ELF-1 (cell line): ENCODE data around the gene OSBPL6.
"Not testable (repeated sequence)": the region's sequence is repeated elsewhere in the genome, so short reads cannot be mapped to it uniquely, and the experiment has no call there.

Experiments used
- DNase-seq: peaks from one replicate; pipeline ENCODE4 v3.0.0-alpha.2; 2016; ENCODE audit warnings: low read depth, low spot score

OSBPL6 gene

GRCh38 chr2:178198441-178198840 is 4.1 kb downstream of the OSBPL6 start:
- not testable (repeated sequence) for DNase-seq

GRCh38 chr2:178199334-178199733 is 5.0 kb downstream of the OSBPL6 start:
- DNase-seq: no peak

DNA sequence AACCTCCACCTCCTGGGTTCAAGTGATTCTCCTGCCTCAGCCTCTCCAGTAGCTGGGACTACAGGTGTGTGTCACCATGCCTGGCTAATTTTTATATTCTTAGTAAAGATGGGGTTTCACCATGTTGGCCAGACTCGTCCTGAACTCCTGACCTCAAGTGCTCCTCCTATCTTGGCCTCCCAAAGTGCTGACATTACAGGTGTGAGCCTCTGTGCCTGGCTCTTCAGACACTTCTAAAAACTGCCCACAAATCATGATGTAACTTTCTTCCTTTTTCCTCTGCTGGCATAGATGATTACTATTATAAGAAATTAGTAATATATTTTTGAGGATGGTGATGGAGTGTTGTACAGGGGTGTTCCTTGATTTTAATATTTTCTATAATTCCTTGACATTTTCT is 6.0 kb downstream of the OSBPL6 start:
- DNase-seq: no peak

DNA sequence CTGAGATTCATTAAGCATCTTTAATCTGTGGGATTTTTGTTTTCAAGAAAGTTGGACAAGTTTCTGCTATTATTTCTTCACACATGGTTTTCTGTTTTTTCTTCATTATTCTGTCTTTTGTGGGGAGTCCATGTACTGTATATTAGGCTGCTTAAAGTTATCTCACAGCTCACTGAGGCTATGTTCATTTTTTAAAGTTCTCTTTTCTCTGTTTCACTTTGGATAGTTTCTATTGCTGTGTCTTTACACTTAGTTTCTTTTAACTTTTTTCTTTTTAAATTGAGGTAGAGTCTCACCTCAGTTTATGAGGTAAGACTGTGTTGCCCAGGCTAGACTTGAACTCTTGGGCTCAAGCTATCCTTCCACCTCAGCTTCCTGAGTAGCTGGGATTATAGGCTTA is 8.6 kb downstream of the OSBPL6 start:
- no peak for DNase-seq

DNA sequence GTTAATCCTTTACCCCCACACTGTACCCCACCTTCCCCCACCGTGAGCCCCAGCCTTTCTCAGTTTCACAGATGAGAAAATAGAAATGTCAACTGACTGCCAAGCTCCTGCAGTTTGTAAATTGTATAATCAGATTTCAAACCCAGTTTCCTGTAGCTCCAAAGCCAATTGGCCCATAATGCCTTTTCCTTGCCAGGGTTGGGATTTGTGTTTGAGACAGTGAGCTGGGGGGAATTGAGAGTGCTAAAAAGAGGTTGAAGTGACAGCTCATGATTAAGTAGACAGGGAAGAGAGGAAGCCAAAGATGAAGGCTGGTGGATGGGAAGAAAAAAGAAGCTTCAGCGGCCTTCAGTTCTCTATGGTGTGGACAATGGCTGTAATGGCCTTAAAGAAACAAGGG is 10.7 kb downstream of the OSBPL6 start:
- no peak for DNase-seq

GRCh38 chr2:178205853-178206521 is 11.7 kb downstream of the OSBPL6 start:
- DNase-seq: no peak

DNA sequence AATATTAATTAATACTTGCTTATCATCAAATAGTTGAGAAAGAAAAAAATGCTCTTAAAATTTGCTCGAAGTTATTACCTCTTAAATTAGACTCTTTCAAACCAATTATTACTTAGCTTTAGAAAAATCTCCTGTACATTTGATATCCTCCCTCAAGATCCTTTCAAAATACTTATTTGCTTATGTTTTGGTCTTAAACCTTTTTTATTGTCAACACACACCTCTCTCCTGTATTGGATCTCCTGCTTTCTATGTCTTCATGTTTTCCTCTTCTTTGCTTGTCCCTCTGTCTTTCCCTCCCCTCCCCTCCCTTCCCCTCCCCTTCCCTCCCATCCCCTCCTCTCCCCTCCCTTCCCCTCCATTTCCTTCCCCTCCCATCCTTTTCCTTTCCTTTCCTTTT is 14.0 kb downstream of the OSBPL6 start:
- DNase-seq: no peak

- no peak for DNase-seq
Measured at GRCh38 chr2:178208817-178209216, 14.5 kb downstream of the OSBPL6 start.

DNA sequence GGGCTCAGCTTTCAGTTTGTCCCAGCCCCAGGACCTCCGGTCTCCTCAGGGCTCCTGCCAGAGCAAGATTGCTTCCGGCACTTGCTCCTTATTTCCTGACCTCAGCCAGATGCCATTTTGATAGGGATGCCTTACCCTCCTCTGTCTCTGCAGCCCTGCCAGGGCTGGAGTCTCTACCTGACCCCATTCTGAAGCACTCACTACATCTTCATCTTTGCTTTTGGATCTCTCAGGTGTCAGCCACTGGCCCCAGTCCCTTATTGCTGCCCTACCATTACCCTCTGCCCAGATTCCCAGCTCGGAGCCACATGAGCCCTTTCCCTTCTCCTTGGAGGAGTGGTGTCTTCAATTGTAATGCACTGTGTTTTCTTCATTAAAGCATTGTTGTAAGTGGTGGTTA is 17.1 kb downstream of the OSBPL6 start:
- DNase-seq: peak; percentile 67

DNA sequence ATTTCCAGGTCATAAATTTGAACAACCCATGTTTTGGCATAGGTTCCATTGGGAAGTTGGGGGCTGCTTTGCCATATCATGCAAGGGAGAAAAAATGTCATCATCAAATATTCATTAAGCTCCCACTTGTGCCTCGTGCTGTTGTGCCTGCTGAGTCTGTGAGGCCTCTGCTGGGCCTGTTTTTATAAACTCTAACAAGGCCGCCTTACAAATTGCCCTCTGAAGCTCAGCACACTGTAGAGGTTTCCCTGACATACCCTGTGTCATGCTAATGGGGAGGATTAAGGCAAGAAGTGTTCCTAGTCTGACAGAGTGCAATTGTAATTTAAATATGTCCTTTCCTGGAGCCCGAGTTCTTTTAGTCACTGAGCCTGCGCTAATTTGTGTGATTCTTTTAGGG is 17.6 kb downstream of the OSBPL6 start:
- peak; percentile 84 for DNase-seq

DNA sequence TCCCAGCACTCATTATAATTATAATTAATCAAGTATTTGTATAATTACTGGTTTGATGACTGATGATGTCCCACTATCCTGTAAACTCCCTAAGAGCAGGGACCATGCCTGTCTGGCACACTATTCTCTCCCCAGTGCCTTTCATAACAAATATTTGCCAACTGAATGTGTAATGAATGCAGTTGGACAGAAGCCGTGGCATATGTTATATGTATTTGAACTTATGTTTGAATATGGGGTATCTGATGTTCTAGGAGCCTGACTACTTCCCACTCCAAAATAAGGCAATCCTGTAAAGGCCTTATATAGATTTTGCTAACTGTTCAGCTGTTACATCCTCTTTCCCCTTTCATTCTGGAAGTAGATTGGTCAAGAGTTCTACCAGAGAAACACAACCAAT is 19.7 kb downstream of the OSBPL6 start:
- DNase-seq: no peak

GRCh38 chr2:178219247-178219646 is 24.9 kb downstream of the OSBPL6 start:
- peak; percentile 34 for DNase-seq

GRCh38 chr2:178220814-178221213 is 26.5 kb downstream of the OSBPL6 start:
- no peak for DNase-seq

DNA sequence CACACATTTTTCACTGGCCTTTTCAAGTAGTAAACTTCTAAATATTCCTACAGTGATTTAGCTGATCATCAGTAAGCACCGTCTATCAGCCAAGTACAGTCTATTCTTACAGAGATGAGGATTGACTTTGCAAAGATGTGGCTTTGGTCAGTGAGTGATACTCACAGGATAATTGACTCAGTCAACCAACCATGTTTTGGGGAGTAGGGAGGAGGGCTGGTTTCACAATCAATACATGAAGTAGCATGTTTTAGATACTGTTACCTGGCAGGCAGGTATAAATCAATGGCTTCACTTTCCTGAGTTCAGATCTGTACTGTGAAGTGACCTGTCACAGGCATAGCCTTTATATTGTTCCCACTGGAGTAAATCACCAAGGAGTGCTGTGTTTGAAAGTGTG is 27.2 kb downstream of the OSBPL6 start:
- DNase-seq: no peak

- no peak for DNase-seq
Measured at GRCh38 chr2:178223806-178224205, 29.5 kb downstream of the OSBPL6 start.

DNA sequence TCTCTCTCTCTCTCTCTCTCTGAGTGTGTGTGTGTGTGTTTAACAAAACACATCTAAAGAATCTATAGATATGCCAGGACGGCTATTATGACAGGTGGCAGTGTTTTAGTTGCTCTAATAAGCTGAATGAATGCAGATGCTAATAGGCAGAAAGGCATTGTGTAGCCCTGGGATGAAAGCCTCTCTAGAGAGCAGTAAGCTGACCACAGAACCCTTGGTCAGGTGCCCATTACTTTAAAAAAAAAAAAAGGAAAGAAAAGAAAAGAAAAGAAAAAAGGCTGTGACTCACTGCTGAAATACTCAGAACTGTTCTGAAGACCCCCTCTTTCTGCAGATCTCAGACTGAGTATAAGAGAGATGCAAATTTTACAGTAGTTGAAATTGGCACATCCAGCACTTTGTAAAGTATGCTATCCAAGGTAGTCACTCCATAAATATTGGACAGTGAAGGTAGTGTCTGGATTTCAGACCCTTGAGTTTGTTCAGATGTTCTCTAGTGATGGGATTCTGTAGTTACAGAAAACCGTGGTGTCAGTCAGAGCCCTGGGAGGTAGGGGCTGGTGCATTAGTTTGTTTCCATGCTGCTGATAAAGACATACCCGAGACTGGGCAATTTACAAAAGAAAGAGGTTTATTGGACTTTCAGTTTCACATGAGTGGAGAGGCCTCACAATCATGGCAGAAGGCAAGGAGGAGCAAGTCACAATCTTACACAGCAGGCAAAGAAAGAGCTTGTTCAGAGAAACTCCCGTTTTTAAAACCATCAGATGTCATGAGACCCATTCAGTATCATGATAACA is 30.9 kb downstream of the OSBPL6 start:
- no peak for DNase-seq

GRCh38 chr2:178227187-178227586 is 32.9 kb downstream of the OSBPL6 start:
- no peak for DNase-seq

- DNase-seq: no peak
Measured at GRCh38 chr2:178229927-178230326, 35.6 kb downstream of the OSBPL6 start.

GRCh38 chr2:178230396-178230795 is 36.1 kb downstream of the OSBPL6 start:
- no peak for DNase-seq

DNA sequence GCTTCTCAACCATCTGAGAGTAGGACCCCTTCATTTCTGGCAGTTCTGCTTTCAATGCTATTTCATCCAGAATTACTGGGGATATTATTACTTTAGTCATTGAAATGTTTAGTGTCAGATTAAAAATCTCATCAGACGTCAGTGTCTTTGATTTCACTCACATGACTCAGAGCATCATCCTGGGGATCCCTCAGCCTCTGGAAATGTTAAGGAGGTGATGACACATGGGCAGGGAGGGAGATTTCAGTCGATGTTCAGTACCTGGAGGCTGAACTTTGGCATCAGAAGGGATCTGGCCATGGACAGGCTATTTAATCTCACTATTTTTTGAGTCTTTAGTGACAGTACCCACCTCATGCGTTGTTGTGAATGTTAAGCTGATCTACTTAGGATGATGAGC is 39.1 kb downstream of the OSBPL6 start:
- no peak for DNase-seq

- DNase-seq: no peak
Measured at GRCh38 chr2:178234648-178235047, 40.3 kb downstream of the OSBPL6 start.

DNA sequence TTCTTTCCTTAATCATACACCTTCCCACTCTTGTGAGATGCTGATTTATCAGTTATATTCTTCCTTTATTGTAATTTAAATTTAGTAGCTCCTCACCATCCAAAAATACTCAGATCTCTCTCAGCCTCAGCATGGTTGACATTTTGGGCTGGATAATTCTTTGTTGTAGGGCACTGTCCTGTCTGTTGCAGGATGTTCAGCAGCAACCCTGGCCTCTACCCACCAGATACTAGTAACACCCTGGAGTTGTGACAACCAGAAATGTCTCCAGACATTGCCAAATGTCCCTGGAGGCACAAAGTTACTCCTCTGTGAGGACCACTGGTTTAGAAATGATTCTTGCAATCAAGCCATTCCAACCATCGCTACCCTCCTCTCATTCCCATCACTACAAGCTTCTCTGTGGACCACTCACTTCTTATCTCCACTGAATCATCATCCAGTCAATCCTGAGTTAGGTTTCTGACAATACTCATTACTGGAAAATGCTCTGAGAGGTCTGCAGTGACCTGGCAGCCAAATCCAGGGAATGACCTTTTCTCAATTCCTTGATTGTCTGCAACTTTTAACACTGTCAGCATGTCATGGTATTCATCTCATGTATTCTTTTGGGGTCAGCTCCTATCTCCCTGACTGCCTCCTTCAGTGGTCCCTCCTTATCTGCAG is 43.3 kb downstream of the OSBPL6 start:
- no peak for DNase-seq

- DNase-seq: no peak
Measured at GRCh38 chr2:178238154-178238521, 43.8 kb downstream of the OSBPL6 start.
